ENCODE measurements around the gene ZNF691.

DNA sequence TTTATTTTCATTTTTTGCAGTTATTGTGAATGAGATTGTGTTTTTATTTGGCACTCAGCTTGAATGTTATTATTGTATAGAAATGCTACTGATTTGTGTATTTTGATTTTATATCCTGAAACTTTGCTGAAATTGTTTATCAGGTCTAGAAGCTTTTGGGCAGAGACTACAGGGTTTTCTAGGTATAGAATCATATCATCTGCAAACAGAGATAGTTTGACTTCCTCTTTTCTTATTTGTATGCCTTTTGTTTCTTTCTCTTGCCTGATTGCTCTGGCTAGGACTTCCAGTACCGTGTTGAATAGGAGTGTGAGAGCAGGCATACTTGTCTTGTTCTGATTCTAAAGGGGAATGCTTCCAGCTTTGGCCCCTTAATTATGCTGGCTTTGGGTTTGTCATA lies 27.3 kb downstream of the ZNF691 start:
- TF ChIP-seq CTCF (IDR thresholded peaks at IDR 0.05) (no peak), POLR2A (IDR thresholded peaks at IDR 0.05) (no peak)
